ENCODE results near the gene ZNF800.

GRCh38 chr7:127413326-127413725, 20.8 kb upstream of the ZNF800 start:
- TF ChIP-seq POLR2AphosphoS5 (IDR thresholded peaks at IDR 0.05) (no peak), CTCF (IDR thresholded peaks at IDR 0.05) (no peak), POLR2A (IDR thresholded peaks at IDR 0.05) (no peak)
